ENCODE data around the gene CAMTA1.

- no peak for TF ChIP-seq CTCF (optimal IDR thresholded peaks at IDR 0.05 in 1 of 3, IDR thresholded peaks at IDR 0.05 in 1 of 3, conservative IDR thresholded peaks at IDR 0.05 in 1 of 3; ENCODE audit: extremely low read depth in 1 of 3, insufficient read depth in 2 of 3, low read length in 3 of 3)
- TF ChIP-seq EZH2 (IDR thresholded peaks at IDR 0.05; ENCODE audit: low read length) = no peak
Observed at GRCh38 chr1:7652061-7652460, 866.8 kb downstream of the CAMTA1 start.

Measured in keratinocyte (primary cell).